ENCODE results near the gene KRTAP10-12. TPM values are rescaled to one million over a fixed set of nuclear protein-coding genes. Genes with fewer than 3 reads are reported as not detected.

KRTAP10-12 gene
- total RNA-seq, 2 donors from 2014 or later = not detected

DNA sequence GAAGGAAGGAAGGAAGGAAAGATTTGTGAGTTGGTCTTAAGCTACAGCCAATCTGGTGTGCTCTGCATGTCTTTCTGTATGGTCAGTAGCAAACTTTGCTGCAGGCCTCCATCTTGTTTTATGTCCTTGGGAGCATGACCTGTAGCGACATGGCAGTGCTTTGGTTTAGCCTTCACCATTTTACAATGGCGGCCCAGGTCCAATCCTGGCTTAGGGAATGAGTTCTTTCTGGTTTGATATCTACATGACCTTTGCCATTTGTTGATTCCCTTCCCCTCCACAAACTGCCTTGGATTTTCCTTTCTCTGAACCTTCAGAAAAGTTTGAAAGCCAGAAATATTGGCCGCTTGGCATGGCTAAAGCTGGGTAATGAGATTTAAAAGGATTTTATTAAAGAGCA, 44.9 kb downstream of the KRTAP10-12 start:
- WGBS = 91% methylated on average over 3 of the region's 3 CpGs
- Histone ChIP-seq H3K36me3 (no peaks in the 10 kb centered on the region), H3K9me3 (no peaks in the 10 kb centered on the region), H3K4me1 (replicated peaks) (no peaks in the 10 kb centered on the region), H3K27me3 (replicated peaks; ENCODE audit: insufficient read depth) (no peaks in the 10 kb centered on the region), H3K4me3 (no peak overlapping the region), H3K27ac (no peak overlapping the region)
- DNase-seq (ENCODE audit: low spot score) = no peak
- no peak for TF ChIP-seq POLR2AphosphoS5 (IDR thresholded peaks at IDR 0.05)
- TF ChIP-seq, protein P1, sequence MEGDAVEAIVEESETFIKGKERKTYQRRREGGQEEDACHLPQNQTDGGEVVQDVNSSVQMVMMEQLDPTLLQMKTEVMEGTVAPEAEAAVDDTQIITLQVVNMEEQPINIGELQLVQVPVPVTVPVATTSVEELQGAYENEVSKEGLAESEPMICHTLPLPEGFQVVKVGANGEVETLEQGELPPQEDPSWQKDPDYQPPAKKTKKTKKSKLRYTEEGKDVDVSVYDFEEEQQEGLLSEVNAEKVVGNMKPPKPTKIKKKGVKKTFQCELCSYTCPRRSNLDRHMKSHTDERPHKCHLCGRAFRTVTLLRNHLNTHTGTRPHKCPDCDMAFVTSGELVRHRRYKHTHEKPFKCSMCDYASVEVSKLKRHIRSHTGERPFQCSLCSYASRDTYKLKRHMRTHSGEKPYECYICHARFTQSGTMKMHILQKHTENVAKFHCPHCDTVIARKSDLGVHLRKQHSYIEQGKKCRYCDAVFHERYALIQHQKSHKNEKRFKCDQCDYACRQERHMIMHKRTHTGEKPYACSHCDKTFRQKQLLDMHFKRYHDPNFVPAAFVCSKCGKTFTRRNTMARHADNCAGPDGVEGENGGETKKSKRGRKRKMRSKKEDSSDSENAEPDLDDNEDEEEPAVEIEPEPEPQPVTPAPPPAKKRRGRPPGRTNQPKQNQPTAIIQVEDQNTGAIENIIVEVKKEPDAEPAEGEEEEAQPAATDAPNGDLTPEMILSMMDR (IDR thresholded peaks at IDR 0.05) = no peak
- no peak for TF ChIP-seq POLR2A (IDR thresholded peaks at IDR 0.05)
- intact Hi-C loops (cut with DNase I) = no loop called here

GRCh38 chr21:44742418-44743153, 45.6 kb downstream of the KRTAP10-12 start:
- no peak for TF ChIP-seq POLR2AphosphoS5 (IDR thresholded peaks at IDR 0.05)
- Histone ChIP-seq H3K9me3 (no peaks in the 10 kb centered on the region), H3K36me3 (no peaks in the 10 kb centered on the region), H3K27ac (no peak overlapping the region), H3K27me3 (replicated peaks; ENCODE audit: insufficient read depth) (no peaks in the 10 kb centered on the region), H3K4me3 (no peak overlapping the region), H3K4me1 (replicated peaks) (no peaks in the 10 kb centered on the region)
- 60% methylated on average over 1 of the region's 1 CpG for WGBS
- no peak for DNase-seq (ENCODE audit: low spot score)
- intact Hi-C loops (cut with DNase I) = no loop called here

Small RNAs within 50 kb of the gene (small RNA-seq; reads per million reads assigned to genes)
- gene KRTAP12-6P = 0 reads per million in 2 donors

Other genes with a start within 250 kb of the KRTAP10-12 start
- gene LRRC3, start 241.7 kb upstream of the KRTAP10-12 start, total RNA-seq = 1 to 10 TPM; 1.6 to 7.1 TPM
- gene KRTAP10-1, start 157.0 kb upstream of the KRTAP10-12 start, total RNA-seq = not detected
- not detected for gene KRTAP10-2, start 145.7 kb upstream of the KRTAP10-12 start, total RNA-seq
- gene KRTAP10-3, start 138.4 kb upstream of the KRTAP10-12 start, total RNA-seq = not detected
- not detected for gene KRTAP10-4, start 123.4 kb upstream of the KRTAP10-12 start, total RNA-seq
- gene KRTAP10-5, start 116.6 kb upstream of the KRTAP10-12 start, total RNA-seq = not detected
- not detected for gene KRTAP10-6, start 104.7 kb upstream of the KRTAP10-12 start, total RNA-seq
- gene KRTAP10-7, start 96.6 kb upstream of the KRTAP10-12 start, total RNA-seq = not detected
- not detected for gene KRTAP10-8, start 85.1 kb upstream of the KRTAP10-12 start, total RNA-seq
- not detected for gene KRTAP10-9, start 70.1 kb upstream of the KRTAP10-12 start, total RNA-seq
- not detected for gene KRTAP10-10, start 59.8 kb upstream of the KRTAP10-12 start, total RNA-seq
- gene KRTAP10-11, start 50.8 kb upstream of the KRTAP10-12 start, total RNA-seq = not detected
- gene KRTAP12-4, start 42.5 kb upstream of the KRTAP10-12 start, total RNA-seq = not detected
- not detected for gene KRTAP12-3, start 39.2 kb upstream of the KRTAP10-12 start, total RNA-seq
- not detected for gene KRTAP12-2, start 30.2 kb upstream of the KRTAP10-12 start, total RNA-seq
- gene KRTAP12-1, start 15.0 kb upstream of the KRTAP10-12 start, total RNA-seq = not detected
- gene TSPEAR, start 14.4 kb downstream of the KRTAP10-12 start, total RNA-seq = under 1 TPM in 1 of 2 donors, not detected in 1; 0.85 TPM
- 10 to 100 TPM; 46.9 to 75.7 TPM for gene UBE2G2, start 104.6 kb downstream of the KRTAP10-12 start, total RNA-seq
- 10 to 100 TPM; 78.3 to 92.2 TPM for gene SUMO3, start 120.9 kb downstream of the KRTAP10-12 start, total RNA-seq
- 100 to 1,000 TPM; 216 to 244 TPM for gene PTTG1IP, start 176.5 kb downstream of the KRTAP10-12 start, total RNA-seq
- 10 to 100 TPM; 23.1 to 56.1 TPM for gene ITGB2, start 223.7 kb downstream of the KRTAP10-12 start, total RNA-seq
- gene SLX9, start 242.9 kb downstream of the KRTAP10-12 start, total RNA-seq = 10 to 100 TPM; 21.4 to 24.8 TPM

All from prostate gland (tissue), 2 donors.